ENCODE data around the gene TMBIM6. TPM values are rescaled to one million over a fixed set of nuclear protein-coding genes. Genes with fewer than 3 reads are reported as not detected.

Gene TMBIM6
- total RNA-seq, 2 donors from 2014 or later, result 357 to 452 TPM

Other genes with a start within 250 kb of the TMBIM6 start
- gene KCNH3, start 202.5 kb upstream of the TMBIM6 start, total RNA-seq, result under 1 TPM; 0.50 to 0.70 TPM
- 10 to 100 TPM; 64.9 to 89.8 TPM for gene MCRS1, start 173.4 kb upstream of the TMBIM6 start, total RNA-seq
- 1 to 10 TPM; 2.0 to 2.3 TPM for gene FAM186B, start 135.9 kb upstream of the TMBIM6 start, total RNA-seq
- 10 to 100 TPM in 1 of 2 donors, 1 to 10 TPM in 1; 6.2 to 12.4 TPM for gene PRPF40B, start 118.0 kb upstream of the TMBIM6 start, total RNA-seq
- 100 to 1,000 TPM in 1 of 2 donors, 10 to 100 TPM in 1; 86.9 to 123 TPM for gene FMNL3, start 34.2 kb upstream of the TMBIM6 start, total RNA-seq
- 1 to 10 TPM; 1.9 to 4.4 TPM for gene NCKAP5L, start 86.9 kb downstream of the TMBIM6 start, total RNA-seq
- 1 to 10 TPM; 5.9 to 6.8 TPM for gene BCDIN3D, start 101.5 kb downstream of the TMBIM6 start, total RNA-seq
- gene FAIM2, start 162.3 kb downstream of the TMBIM6 start, total RNA-seq, result under 1 TPM in 1 of 2 donors, not detected in 1; 0.50 TPM
- not detected for gene AQP2, start 209.2 kb downstream of the TMBIM6 start, total RNA-seq
- not detected for gene AQP5, start 220.3 kb downstream of the TMBIM6 start, total RNA-seq
- not detected for gene AQP6, start 231.4 kb downstream of the TMBIM6 start, total RNA-seq

Data from natural killer cell treated with Interleukin-12 subunit alpha and Interleukin-12 subunit beta and Interleukin-15 and Interleukin-18, amount 100 ng/mL, for 72 hours (primary cell).